H1 (cell line): ENCODE results near the gene PRDX2. TPM values are rescaled to one million over a fixed set of nuclear protein-coding genes. Genes with fewer than 3 reads are reported as not detected.

ENCODE experiments used
- CTCF ChIA-PET: fragments of 300-600 bp; sonication (Branson Sonifier 250); formaldehyde crosslinking; loops from one replicate; lab custom pipeline; 2021; ENCODE audit not compliant: partially characterized antibody; lab: Charles Lee
- POLR2A ChIA-PET: fragments of 300-600 bp; sonication (Branson Sonifier 250); formaldehyde crosslinking; loops from one replicate; lab custom pipeline; 2021; ENCODE audit warnings: inconsistent platforms; ENCODE audit not compliant: partially characterized antibody; lab: Charles Lee
- DNase-seq, 2 experiments: peaks; one replicate each; pipeline versions ENCODE4 v3.0.0 to v3.0.0-alpha.2; 2010 to 2022; ENCODE audit warnings: low spot score in 2 of 2, low read depth in 1 of 2, mixed read lengths in 1 of 2
- FAIRE-seq: peaks from 2 replicates; lab custom pipeline; 2011; peaks lifted over from hg19 to GRCh38; lab: Jason Lieb, UNC
- H2AFZ ChIP-seq: 2 replicates; pipeline ENCODE4 v1.8.1; 2012; ENCODE audit warnings: low read length, inconsistent platforms
- H2AK5ac ChIP-seq: 2 replicates; pipeline ENCODE4 v1.6.1; 2013; ENCODE audit warnings: low read depth, low read length
- H2BK120ac ChIP-seq: replicated peaks from 2 replicates; pipeline ENCODE3; 2013; ENCODE audit warnings: low read depth, low read length, inconsistent platforms
- H2BK12ac ChIP-seq: 2 replicates; pipeline ENCODE4 v1.6.1; 2013; ENCODE audit warnings: low read depth, low read length
- H2BK15ac ChIP-seq: 2 replicates; pipeline ENCODE4 v1.6.1; 2013; ENCODE audit warnings: low read length
- H2BK20ac ChIP-seq: 2 replicates; pipeline ENCODE4 v1.6.1; 2013; ENCODE audit warnings: low read length
- H2BK5ac ChIP-seq: 2 replicates; pipeline ENCODE4 v1.6.1; 2013; ENCODE audit warnings: low read depth, low read length
- H3K14ac ChIP-seq: 2 replicates; pipeline ENCODE4 v1.6.1; 2013; ENCODE audit warnings: inconsistent platforms; ENCODE audit not compliant: insufficient read length
- H3K18ac ChIP-seq: 2 replicates; pipeline ENCODE4 v1.6.1; 2013; ENCODE audit warnings: low read length; ENCODE audit errors: extremely low read depth
- H3K23ac ChIP-seq: 2 replicates; pipeline ENCODE4 v1.6.1; 2013; ENCODE audit warnings: inconsistent platforms; ENCODE audit not compliant: insufficient read length
- H3K23me2 ChIP-seq: 2 replicates; pipeline ENCODE4 v1.6.1; 2013; ENCODE audit warnings: low read depth, low read length
- H3K27ac ChIP-seq: 2 replicates; pipeline ENCODE4 v1.6.1; 2011; ENCODE audit warnings: low read depth, low read length, inconsistent platforms
- H3K27me3 ChIP-seq, 4 experiments: replicated peaks in 1 of 4; 1 replicate in 1 of 4; 2 replicates in 3 of 4; pipeline versions ENCODE4 v1.6.1 to v1.8.1; 2011 to 2013; ENCODE audit warnings: low read length in 3 of 4, mild to moderate bottlenecking in 3 of 4, inconsistent platforms in 2 of 4, mixed read lengths in 2 of 4, moderate library complexity in 1 of 4; ENCODE audit not compliant: control insufficient read depth in 3 of 4, insufficient read depth in 3 of 4; ENCODE audit errors: extremely low read depth in 1 of 4
- H3K36me3 ChIP-seq, 4 experiments: 2 replicates each; pipeline versions ENCODE4 v1.6.1 to v1.8.1; 2011 to 2013; ENCODE audit warnings: mild to moderate bottlenecking in 4 of 4, low read length in 3 of 4, moderate library complexity in 2 of 4, control low read depth in 1 of 4, inconsistent platforms in 1 of 4; ENCODE audit not compliant: insufficient read depth in 4 of 4, control insufficient read depth in 2 of 4
- H3K4ac ChIP-seq: replicated peaks from 2 replicates; pipeline ENCODE3; 2013; ENCODE audit warnings: low read length, low read depth, mixed read lengths, inconsistent platforms; ENCODE audit not compliant: insufficient read length
- H3K4me1 ChIP-seq, 4 experiments: replicated peaks in 1 of 4; 1 replicate in 1 of 4; 2 replicates in 3 of 4; pipeline versions ENCODE4 v1.6.1 to v1.8.1; 2011 to 2013; ENCODE audit warnings: low read length in 3 of 4, inconsistent platforms in 2 of 4, mixed read lengths in 1 of 4; ENCODE audit not compliant: insufficient read depth in 4 of 4, control insufficient read depth in 3 of 4
- H3K4me2 ChIP-seq, 2 experiments: 2 replicates each; pipeline versions ENCODE4 v1.6.1 to v1.8.1; 2011 to 2013; ENCODE audit warnings: low read depth in 2 of 2, low read length in 2 of 2, control low read depth in 1 of 2, inconsistent platforms in 1 of 2, mild to moderate bottlenecking in 1 of 2; ENCODE audit not compliant: insufficient read depth in 1 of 2
- H3K4me3 ChIP-seq, 4 experiments: fragments of 200-600, 300-600 bp in 1 of 4; sonication (generic), shearing (Covaris generic), sonication (Bioruptor Twin) in 1 of 4; 2 replicates each; pipeline versions ENCODE4 v1.5.1 to v1.8.1; 2011 to 2016; ENCODE audit warnings: low read length in 4 of 4, low read depth in 3 of 4, control low read depth in 2 of 4, inconsistent platforms in 2 of 4, mild to moderate bottlenecking in 2 of 4, mixed read lengths in 1 of 4, moderate library complexity in 1 of 4; ENCODE audit not compliant: insufficient read depth in 2 of 4; ENCODE audit errors: extremely low read depth in 1 of 4
- H3K56ac ChIP-seq: replicated peaks from 2 replicates; pipeline ENCODE3; 2013; ENCODE audit warnings: low read depth, mild to moderate bottlenecking, mixed read lengths, low read length, inconsistent platforms; ENCODE audit not compliant: insufficient read length
- H3K79me1 ChIP-seq: 2 replicates; pipeline ENCODE4 v1.6.1; 2013; ENCODE audit warnings: low read depth, low read length, control low read depth
- H3K79me2 ChIP-seq, 2 experiments: 2 replicates each; pipeline versions ENCODE4 v1.6.1 to v1.8.1; 2012 to 2013; ENCODE audit warnings: low read length in 2 of 2, mild to moderate bottlenecking in 2 of 2, inconsistent platforms in 1 of 2; ENCODE audit not compliant: insufficient read depth in 2 of 2, control insufficient read depth in 1 of 2
- H3K9ac ChIP-seq, 4 experiments: replicated peaks in 1 of 4; 1 replicate in 1 of 4; 2 replicates in 3 of 4; pipeline versions ENCODE4 v1.6.1 to v1.8.1; 2011 to 2013; ENCODE audit warnings: low read depth in 3 of 4, low read length in 3 of 4, control low read depth in 2 of 4, mild to moderate bottlenecking in 2 of 4, moderate library complexity in 2 of 4, inconsistent platforms in 1 of 4; ENCODE audit errors: extremely low read depth in 1 of 4
- H3K9me3 ChIP-seq, 2 experiments: 2 replicates each; pipeline versions ENCODE4 v1.6.1 to v1.8.1; 2012 to 2013; ENCODE audit warnings: mild to moderate bottlenecking in 2 of 2, moderate library complexity in 2 of 2, control low read depth in 1 of 2, inconsistent platforms in 1 of 2, low read depth in 1 of 2, low read length in 1 of 2, mixed read lengths in 1 of 2; ENCODE audit not compliant: insufficient read depth in 2 of 2
- H4K20me1 ChIP-seq, 2 experiments: replicated peaks in 1 of 2; 2 replicates each; pipeline versions ENCODE3 to v1.8.1; 2011 to 2013; ENCODE audit warnings: inconsistent platforms in 2 of 2, low read length in 2 of 2, mild to moderate bottlenecking in 1 of 2; ENCODE audit not compliant: insufficient read depth in 2 of 2, control insufficient read depth in 1 of 2
- H4K5ac ChIP-seq: 2 replicates; pipeline ENCODE4 v1.6.1; 2013; ENCODE audit warnings: low read length, low read depth, mixed read lengths, inconsistent platforms; ENCODE audit not compliant: insufficient read length
- H4K8ac ChIP-seq: 2 replicates; pipeline ENCODE4 v1.8.0; 2013; ENCODE audit warnings: mild to moderate bottlenecking, moderate library complexity, low read length, inconsistent platforms; ENCODE audit not compliant: insufficient read depth; ENCODE audit errors: extremely low read depth
- H4K91ac ChIP-seq: replicated peaks from 2 replicates; pipeline ENCODE3; 2013; ENCODE audit warnings: low read length, mixed read lengths, inconsistent platforms; ENCODE audit not compliant: insufficient read length
- BACH1 ChIP-seq: IDR thresholded peaks from 2 replicates; pipeline ENCODE4 v1.6.1; 2012; ENCODE audit warnings: low read length, improper control_type of control experiment
- CREB1 ChIP-seq: IDR thresholded peaks from 2 replicates; pipeline ENCODE4 v1.6.1; 2012; ENCODE audit warnings: inconsistent platforms
- EZH2 ChIP-seq: fragments of 200-600 bp; sonication (generic); IDR thresholded peaks from 2 replicates; pipeline ENCODE4 v1.7.1; 2012; ENCODE audit warnings: low read depth, mild to moderate bottlenecking, moderate library complexity, low read length, inconsistent platforms; ENCODE audit not compliant: severe bottlenecking
- PHF8 ChIP-seq: fragments of 200-600 bp; sonication (generic); conservative IDR thresholded peaks from 2 replicates; pipeline ENCODE4 v1.7.1; 2012; ENCODE audit warnings: low read depth, mild to moderate bottlenecking, inconsistent platforms, low read length, moderate library complexity
- POLR2A ChIP-seq, 2 experiments: IDR thresholded peaks; 1 replicate in 1 of 2; 2 replicates in 1 of 2; pipeline ENCODE4 v1.6.1; 2011; ENCODE audit warnings: low read depth in 2 of 2, low read length in 2 of 2, mild to moderate bottlenecking in 2 of 2; ENCODE audit errors: control extremely low read depth in 1 of 2
- RXRA ChIP-seq: IDR thresholded peaks from 2 replicates; pipeline ENCODE4 v1.6.1; 2011; ENCODE audit warnings: low read depth, mild to moderate bottlenecking, low read length, moderate library complexity; ENCODE audit not compliant: insufficient read depth
- SUZ12 ChIP-seq: fragments of 200-600 bp; sonication (generic); IDR thresholded peaks from 2 replicates; pipeline ENCODE4 v1.6.1; 2012; ENCODE audit warnings: mild to moderate bottlenecking, inconsistent platforms, low read length, moderate library complexity, mixed read lengths
- YY1 ChIP-seq: IDR thresholded peaks from 2 replicates; pipeline ENCODE4 v1.6.1; 2011; ENCODE audit warnings: low read depth, mild to moderate bottlenecking, low read length
- ZNF274 ChIP-seq: IDR thresholded peaks from 2 replicates; pipeline ENCODE4 v1.7.0; 2012; ENCODE audit warnings: low read length, borderline replicate concordance; ENCODE audit errors: extremely low read depth
- WGBS, 2 experiments: shearing (Covaris generic) in 1 of 2; methylation state at CpG; one replicate each; pipeline versions ENCODE4 v1.1.6 to v1.1.7; 2013 to 2015; ENCODE audit warnings: low lambda C conversion rate in 2 of 2, mixed read lengths in 2 of 2, inconsistent platforms in 1 of 2, low coverage in 1 of 2, missing lambda C conversion rate in 1 of 2; ENCODE audit not compliant: insufficient replicate concordance in 2 of 2, insufficient coverage in 1 of 2, insufficient read length in 1 of 2; ENCODE audit errors: extremely low coverage in 1 of 2, missing lambda C conversion rate in 1 of 2; 5-methylcytosine and 5-hydroxymethylcytosine counted together
- polyA plus RNA-seq, 7 experiments: library from polyadenylated mRNA; depleted of rRNA in 3 of 7; stranded (reverse) in 5 of 7; unstranded in 2 of 7; fragments of >200 nt in 5 of 7; fragments of 200-250 nt in 2 of 7; gene quantifications; 1 replicate in 5 of 7; 2 replicates in 1 of 7; 4 replicates in 1 of 7; pipeline versions ENCODE4 v1.2.1 to v1.2.3, GENCODE V29; 2011 to 2013; ENCODE audit warnings: missing spikeins in 2 of 7, mixed read lengths in 2 of 7
- total RNA-seq: library from RNA; stranded (reverse); fragmentation: NEBNext Ultra II Directional; extraction: Animal tissue kit (Norgen Biotek cat#: 25700); gene quantifications from 2 replicates; pipeline ENCODE4 v1.2.1, GENCODE V29; 2021

PRDX2 gene
- total and polyA plus RNA-seq, 2 of the 8 experiments (the other 6 are each of a cell fraction or from before 2014, with no cell fraction given), result 380 to 748 TPM

GRCh38 chr19:12834976-12835757 lies 33.6 kb upstream of the PRDX2 start:
- Histone ChIP-seq H3K79me2 (no peaks in the 10 kb centered on the region), H3K79me1 (no peaks in the 10 kb centered on the region), H4K91ac (no peak overlapping the region), H2AFZ (no peak overlapping the region), H3K9me3 (no peaks in the 10 kb centered on the region), H4K20me1 (peaks cover 0 to 19% of the 10 kb centered on the region in 2 experiments), H2BK120ac (no peak overlapping the region), H3K4me2 (peak overlapping the region; percentile 81 to 88), H3K23ac (no peak overlapping the region), H3K14ac (no peak overlapping the region), H2BK5ac (no peak overlapping the region), H4K8ac (peak overlapping the region; percentile 80), H3K23me2 (peaks cover 26% of the 10 kb centered on the region), H3K4me3 (peak overlapping the region; percentile 62 to 81 (median 70)), H3K4me1 (peaks cover 7 to 41% (median 21%) of the 10 kb centered on the region in 4 experiments), H3K9ac (no peak overlapping the region), H3K36me3 (no peaks in the 10 kb centered on the region), H3K56ac (no peak overlapping the region), H2BK20ac (no peak overlapping the region), H4K5ac (no peak overlapping the region), H2AK5ac (no peak overlapping the region), H2BK15ac (peak overlapping the region; percentile 84; the same call in 1 of the 2 replicates), H2BK12ac (peak overlapping the region; percentile 88; the same call in 1 of the 2 replicates), H3K27ac (no peak overlapping the region), H3K27me3 (peaks cover 0 to 13% (median 9%) of the 10 kb centered on the region in 4 experiments; a peak in 5 of 7 replicates), H3K18ac (peak overlapping the region; percentile 28; the same call in 1 of the 2 replicates), H3K4ac (peak overlapping the region; percentile 82)
- TF ChIP-seq EZH2 (peak; percentile 17), RXRA (no peak), BACH1 (0 out of 2 replicates have a peak, but pooled peaks have one; percentile 19), YY1 (no peak), PHF8 (no peak), SUZ12 (0 out of 2 replicates have a peak, but pooled peaks have one; percentile 28), CREB1 (peak; percentile 56; the same call in 1 of the 2 replicates), ZNF274 (no peak), POLR2A (IDR thresholded peaks at IDR 0.05; ENCODE audit: control extremely low read depth in 1 of 2, low read depth in 2 of 2, low read length in 2 of 2) (peak in 1 of 2 experiments; percentile 50; a peak in 1 of 3 replicates)
- ChIA-PET CTCF (interaction anchor here (0.5 to 2.7 kb wide), 10 partner anchors 10 to 198 kb away, joined by 3 to 11 read pairs (median 4); partner anchors contain the start of gene KLF1), POLR2A (interaction anchor here (1.0 to 2.3 kb wide), 10 partner anchors 8 to 112 kb away, joined by 3 to 13 read pairs (median 4); partner anchors contain the start of genes RNASEH2A and TNPO2)
- FAIRE-seq (no peak), DNase-seq (peak in 1 of 2 experiments; percentile 88)
- 21% methylated on average over 32 of the region's 39 CpGs; no CpG with 5 or more reads in 1 of the 2 experiments for WGBS, 2 experiments
